SK-N-SH (cell line): Measurements from ENCODE around the gene AIP.
"Not testable (repeated sequence)": the region's sequence is repeated elsewhere in the genome, so short reads cannot be mapped to it uniquely, and the experiment has no call there.

Source experiments
- EP300 ChIP-seq, 2 experiments: IDR thresholded peaks; 2 replicates each; pipeline versions ENCODE4 v1.4.0 to v1.6.1; 2012; ENCODE audit warnings: borderline replicate concordance in 1 of 2, low read depth in 1 of 2, low read length in 1 of 2
- GABPA ChIP-seq: IDR thresholded peaks from 2 replicates; pipeline ENCODE4 v1.4.0; 2012; ENCODE audit warnings: low read depth, mild to moderate bottlenecking
- NFIC ChIP-seq: IDR thresholded peaks from 2 replicates; pipeline ENCODE4 v1.4.0; 2012; ENCODE audit warnings: borderline replicate concordance
- NRF1 ChIP-seq: IDR thresholded peaks from 2 replicates; pipeline ENCODE4 v1.6.1; 2012; ENCODE audit warnings: low read depth, mild to moderate bottlenecking, low read length
- POLR2AphosphoS5 ChIP-seq: IDR thresholded peaks from 2 replicates; pipeline ENCODE4 v1.6.1; 2012; ENCODE audit warnings: low read depth, low read length
- RAD21 ChIP-seq: IDR thresholded peaks from 2 replicates; pipeline ENCODE4 v1.6.1; 2012; ENCODE audit warnings: mild to moderate bottlenecking, low read length
- TCF12 ChIP-seq: IDR thresholded peaks from 2 replicates; pipeline ENCODE4 v1.4.0; 2012
- YY1 ChIP-seq: IDR thresholded peaks from 2 replicates; pipeline ENCODE4 v1.4.0; 2012; ENCODE audit warnings: low read depth, mild to moderate bottlenecking
- TF ChIP-seq, protein P1 (sequence below): IDR thresholded peaks from 2 replicates; pipeline ENCODE4 v1.6.1; 2012; ENCODE audit warnings: mild to moderate bottlenecking, low read depth, low read length, moderate library complexity
- TF ChIP-seq, protein P2 (sequence below): fragments of 200-600 bp; sonication (generic); IDR thresholded peaks from 2 replicates; pipeline ENCODE4 v1.6.1; 2017; ENCODE audit warnings: antibody characterized with exemption, mild to moderate bottlenecking, moderate library complexity
- TF ChIP-seq, protein P3 (sequence below): IDR thresholded peaks from 2 replicates; pipeline ENCODE4; 2012

DNA sequence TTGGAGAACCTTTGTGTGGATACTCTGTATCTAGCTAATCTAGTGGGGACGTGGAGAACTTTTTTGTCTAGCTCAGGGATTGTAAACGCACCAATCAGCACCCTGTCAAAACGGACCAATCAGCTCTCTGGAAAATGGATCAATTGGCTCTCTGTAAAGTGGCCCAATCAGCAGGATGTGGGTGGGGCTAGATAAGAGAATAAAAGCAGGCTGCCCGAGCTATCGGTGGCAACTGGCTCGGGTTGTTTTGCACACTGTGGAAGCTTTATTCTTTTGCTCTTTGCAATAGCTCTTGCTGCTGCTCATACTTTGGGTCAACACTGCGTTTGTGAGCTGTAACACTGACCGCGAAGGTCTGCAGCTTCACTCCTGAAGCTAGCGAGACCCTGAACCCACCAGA is 6.1 kb upstream of the AIP start:
- TF ChIP-seq, protein P1, sequence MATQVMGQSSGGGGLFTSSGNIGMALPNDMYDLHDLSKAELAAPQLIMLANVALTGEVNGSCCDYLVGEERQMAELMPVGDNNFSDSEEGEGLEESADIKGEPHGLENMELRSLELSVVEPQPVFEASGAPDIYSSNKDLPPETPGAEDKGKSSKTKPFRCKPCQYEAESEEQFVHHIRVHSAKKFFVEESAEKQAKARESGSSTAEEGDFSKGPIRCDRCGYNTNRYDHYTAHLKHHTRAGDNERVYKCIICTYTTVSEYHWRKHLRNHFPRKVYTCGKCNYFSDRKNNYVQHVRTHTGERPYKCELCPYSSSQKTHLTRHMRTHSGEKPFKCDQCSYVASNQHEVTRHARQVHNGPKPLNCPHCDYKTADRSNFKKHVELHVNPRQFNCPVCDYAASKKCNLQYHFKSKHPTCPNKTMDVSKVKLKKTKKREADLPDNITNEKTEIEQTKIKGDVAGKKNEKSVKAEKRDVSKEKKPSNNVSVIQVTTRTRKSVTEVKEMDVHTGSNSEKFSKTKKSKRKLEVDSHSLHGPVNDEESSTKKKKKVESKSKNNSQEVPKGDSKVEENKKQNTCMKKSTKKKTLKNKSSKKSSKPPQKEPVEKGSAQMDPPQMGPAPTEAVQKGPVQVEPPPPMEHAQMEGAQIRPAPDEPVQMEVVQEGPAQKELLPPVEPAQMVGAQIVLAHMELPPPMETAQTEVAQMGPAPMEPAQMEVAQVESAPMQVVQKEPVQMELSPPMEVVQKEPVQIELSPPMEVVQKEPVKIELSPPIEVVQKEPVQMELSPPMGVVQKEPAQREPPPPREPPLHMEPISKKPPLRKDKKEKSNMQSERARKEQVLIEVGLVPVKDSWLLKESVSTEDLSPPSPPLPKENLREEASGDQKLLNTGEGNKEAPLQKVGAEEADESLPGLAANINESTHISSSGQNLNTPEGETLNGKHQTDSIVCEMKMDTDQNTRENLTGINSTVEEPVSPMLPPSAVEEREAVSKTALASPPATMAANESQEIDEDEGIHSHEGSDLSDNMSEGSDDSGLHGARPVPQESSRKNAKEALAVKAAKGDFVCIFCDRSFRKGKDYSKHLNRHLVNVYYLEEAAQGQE: not testable (repeated sequence)
- TF ChIP-seq, protein P2, sequence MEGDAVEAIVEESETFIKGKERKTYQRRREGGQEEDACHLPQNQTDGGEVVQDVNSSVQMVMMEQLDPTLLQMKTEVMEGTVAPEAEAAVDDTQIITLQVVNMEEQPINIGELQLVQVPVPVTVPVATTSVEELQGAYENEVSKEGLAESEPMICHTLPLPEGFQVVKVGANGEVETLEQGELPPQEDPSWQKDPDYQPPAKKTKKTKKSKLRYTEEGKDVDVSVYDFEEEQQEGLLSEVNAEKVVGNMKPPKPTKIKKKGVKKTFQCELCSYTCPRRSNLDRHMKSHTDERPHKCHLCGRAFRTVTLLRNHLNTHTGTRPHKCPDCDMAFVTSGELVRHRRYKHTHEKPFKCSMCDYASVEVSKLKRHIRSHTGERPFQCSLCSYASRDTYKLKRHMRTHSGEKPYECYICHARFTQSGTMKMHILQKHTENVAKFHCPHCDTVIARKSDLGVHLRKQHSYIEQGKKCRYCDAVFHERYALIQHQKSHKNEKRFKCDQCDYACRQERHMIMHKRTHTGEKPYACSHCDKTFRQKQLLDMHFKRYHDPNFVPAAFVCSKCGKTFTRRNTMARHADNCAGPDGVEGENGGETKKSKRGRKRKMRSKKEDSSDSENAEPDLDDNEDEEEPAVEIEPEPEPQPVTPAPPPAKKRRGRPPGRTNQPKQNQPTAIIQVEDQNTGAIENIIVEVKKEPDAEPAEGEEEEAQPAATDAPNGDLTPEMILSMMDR: not testable (repeated sequence)
- not testable (repeated sequence) for TF ChIP-seq RAD21; GABPA; POLR2AphosphoS5; NRF1; NFIC; YY1; TCF12; EP300 (IDR thresholded peaks at IDR 0.05; ENCODE audit: borderline replicate concordance in 1 of 2, low read depth in 1 of 2, low read length in 1 of 2)
- TF ChIP-seq, protein P3, sequence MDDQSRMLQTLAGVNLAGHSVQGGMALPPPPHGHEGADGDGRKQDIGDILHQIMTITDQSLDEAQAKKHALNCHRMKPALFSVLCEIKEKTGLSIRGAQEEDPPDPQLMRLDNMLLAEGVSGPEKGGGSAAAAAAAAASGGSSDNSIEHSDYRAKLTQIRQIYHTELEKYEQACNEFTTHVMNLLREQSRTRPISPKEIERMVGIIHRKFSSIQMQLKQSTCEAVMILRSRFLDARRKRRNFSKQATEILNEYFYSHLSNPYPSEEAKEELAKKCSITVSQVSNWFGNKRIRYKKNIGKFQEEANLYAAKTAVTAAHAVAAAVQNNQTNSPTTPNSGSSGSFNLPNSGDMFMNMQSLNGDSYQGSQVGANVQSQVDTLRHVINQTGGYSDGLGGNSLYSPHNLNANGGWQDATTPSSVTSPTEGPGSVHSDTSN: not testable (repeated sequence)
